Peyer's patch (tissue), 4 donors: ENCODE results near the gene SLC5A6.

ENCODE experiments used
- POLR2A ChIP-seq, 2 donors: fragments of 450-650 bp; IDR thresholded peaks; one replicate each; pipeline ENCODE4 v1.5.1; 2017; ENCODE audit warnings: antibody characterized with exemption in 2 of 2, mild to moderate bottlenecking in 2 of 2, moderate library complexity in 2 of 2
- TF ChIP-seq, protein P1 (sequence below), 6 experiments: fragments of 450-650 bp in 4 of 6; fragments of 200-600 bp in 2 of 6; sonication (generic) in 1 of 6; IDR thresholded peaks; one replicate each; pipeline ENCODE4 v1.5.1; 2017 to 2019; ENCODE audit warnings: antibody characterized with exemption in 6 of 6, mild to moderate bottlenecking in 3 of 6, moderate library complexity in 1 of 6

DNA sequence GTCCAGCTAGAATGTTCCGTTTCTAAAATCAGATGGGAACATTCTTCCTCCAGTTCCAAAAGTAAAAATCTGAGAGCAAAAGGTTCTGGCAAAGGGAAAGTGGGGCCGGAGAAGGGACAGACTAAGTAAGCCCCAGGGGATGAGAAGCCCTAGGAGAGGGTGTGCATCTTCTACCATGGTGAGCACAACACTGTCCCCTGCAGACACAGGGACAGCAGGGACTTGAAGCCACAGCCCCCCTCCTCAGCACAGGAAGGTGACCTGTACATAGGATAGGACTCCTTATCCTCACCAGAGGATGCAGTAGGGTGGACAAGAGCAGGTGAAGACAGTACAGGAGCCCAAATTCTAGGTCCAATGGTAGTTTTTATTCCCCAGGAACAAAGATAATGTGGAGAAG is 12.8 kb downstream of the SLC5A6 start:
- TF ChIP-seq, protein P1, sequence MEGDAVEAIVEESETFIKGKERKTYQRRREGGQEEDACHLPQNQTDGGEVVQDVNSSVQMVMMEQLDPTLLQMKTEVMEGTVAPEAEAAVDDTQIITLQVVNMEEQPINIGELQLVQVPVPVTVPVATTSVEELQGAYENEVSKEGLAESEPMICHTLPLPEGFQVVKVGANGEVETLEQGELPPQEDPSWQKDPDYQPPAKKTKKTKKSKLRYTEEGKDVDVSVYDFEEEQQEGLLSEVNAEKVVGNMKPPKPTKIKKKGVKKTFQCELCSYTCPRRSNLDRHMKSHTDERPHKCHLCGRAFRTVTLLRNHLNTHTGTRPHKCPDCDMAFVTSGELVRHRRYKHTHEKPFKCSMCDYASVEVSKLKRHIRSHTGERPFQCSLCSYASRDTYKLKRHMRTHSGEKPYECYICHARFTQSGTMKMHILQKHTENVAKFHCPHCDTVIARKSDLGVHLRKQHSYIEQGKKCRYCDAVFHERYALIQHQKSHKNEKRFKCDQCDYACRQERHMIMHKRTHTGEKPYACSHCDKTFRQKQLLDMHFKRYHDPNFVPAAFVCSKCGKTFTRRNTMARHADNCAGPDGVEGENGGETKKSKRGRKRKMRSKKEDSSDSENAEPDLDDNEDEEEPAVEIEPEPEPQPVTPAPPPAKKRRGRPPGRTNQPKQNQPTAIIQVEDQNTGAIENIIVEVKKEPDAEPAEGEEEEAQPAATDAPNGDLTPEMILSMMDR (IDR thresholded peaks at IDR 0.05), result no peak
- TF ChIP-seq POLR2A (IDR thresholded peaks at IDR 0.05), result no peak
